CD14-positive monocyte (primary cell): ENCODE data around the gene COLQ. TPM values are rescaled to one million over a fixed set of nuclear protein-coding genes. Genes with fewer than 3 reads are reported as not detected.

ENCODE experiments used
- DNase-seq, 3 donors: peaks; one replicate each; pipeline ENCODE4 v3.0.0-alpha.2; 2011 to 2022
- H2AFZ ChIP-seq: 2 replicates; pipeline ENCODE4 v1.6.0; 2012; ENCODE audit warnings: mild to moderate bottlenecking, low read depth, low read length, inconsistent platforms; ENCODE audit not compliant: insufficient read depth, poor library complexity, severe bottlenecking
- H3K27ac ChIP-seq, 2 donors: 1 replicate in 1 of 2; 2 replicates in 1 of 2; pipeline ENCODE4 v1.5.1; 2012 to 2013; ENCODE audit warnings: low read length in 2 of 2, control low read depth in 1 of 2, inconsistent platforms in 1 of 2, low read depth in 1 of 2, mild to moderate bottlenecking in 1 of 2
- H3K27me3 ChIP-seq, 2 donors: one replicate each; pipeline versions ENCODE4 v1.6.0 to v1.6.1; 2011 to 2013; ENCODE audit warnings: low read length in 2 of 2; ENCODE audit not compliant: control insufficient read depth in 2 of 2, insufficient read depth in 2 of 2
- H3K36me3 ChIP-seq, 2 donors: replicated peaks in 1 of 2; 1 replicate in 1 of 2; 2 replicates in 1 of 2; pipeline versions ENCODE4 v1.5.1 to v1.6.1; 2012 to 2013; ENCODE audit warnings: low read length in 2 of 2, control low read depth in 1 of 2, inconsistent platforms in 1 of 2, mild to moderate bottlenecking in 1 of 2; ENCODE audit not compliant: insufficient read depth in 2 of 2, control insufficient read depth in 1 of 2
- H3K4me1 ChIP-seq, 2 donors: 1 replicate in 1 of 2; 2 replicates in 1 of 2; pipeline versions ENCODE4 v1.5.1 to v1.6.1; 2012 to 2013; ENCODE audit warnings: low read length in 2 of 2, control low read depth in 1 of 2, inconsistent platforms in 1 of 2, mild to moderate bottlenecking in 1 of 2, moderate library complexity in 1 of 2; ENCODE audit not compliant: insufficient read depth in 2 of 2, control insufficient read depth in 1 of 2
- H3K4me2 ChIP-seq: replicated peaks from 2 replicates; pipeline ENCODE3; 2012; ENCODE audit warnings: low read length, moderate library complexity, mild to moderate bottlenecking; ENCODE audit not compliant: poor library complexity, severe bottlenecking; ENCODE audit errors: extremely low read depth
- H3K4me3 ChIP-seq, 3 experiments: fragments of 200-600 bp in 1 of 3; sonication (generic) in 1 of 3; replicated peaks in 1 of 3; 1 replicate in 2 of 3; 2 replicates in 1 of 3; pipeline ENCODE4 v1.5.1; 2011 to 2013; ENCODE audit warnings: low read length in 3 of 3, mild to moderate bottlenecking in 3 of 3, control low read depth in 2 of 3, low read depth in 2 of 3, inconsistent platforms in 1 of 3, moderate library complexity in 1 of 3
- H3K79me2 ChIP-seq: 2 replicates; pipeline ENCODE4 v1.6.0; 2012; ENCODE audit warnings: mild to moderate bottlenecking, control low read depth, inconsistent platforms, low read length, moderate library complexity; ENCODE audit not compliant: insufficient read depth
- H3K9ac ChIP-seq: 2 replicates; pipeline ENCODE4 v1.6.0; 2017; ENCODE audit warnings: low read length, mild to moderate bottlenecking; ENCODE audit not compliant: insufficient read depth, poor library complexity, severe bottlenecking
- H3K9me3 ChIP-seq, 2 donors: replicated peaks in 1 of 2; 1 replicate in 1 of 2; 2 replicates in 1 of 2; pipeline versions ENCODE4 v1.5.1 to v1.6.1; 2012 to 2013; ENCODE audit warnings: low read length in 2 of 2, control low read depth in 1 of 2; ENCODE audit not compliant: control insufficient read depth in 1 of 2, insufficient read depth in 1 of 2
- H4K20me1 ChIP-seq: 2 replicates; pipeline ENCODE4 v1.6.0; 2012; ENCODE audit warnings: mild to moderate bottlenecking, low read length, control low read depth, moderate library complexity; ENCODE audit not compliant: insufficient read depth
- H3K27ac Mint-ChIP-seq, 7 donors: one replicate each; pipeline ENCODE4 v1.8.0; 2020; ENCODE audit warnings: mild to moderate bottlenecking in 7 of 7, mixed read lengths in 7 of 7, moderate library complexity in 6 of 7, inconsistent platforms in 2 of 7
- H3K27me3 Mint-ChIP-seq, 3 donors: one replicate each; pipeline ENCODE4 v1.8.0; 2021 to 2022; ENCODE audit warnings: low read depth in 3 of 3, mild to moderate bottlenecking in 3 of 3, mixed read lengths in 3 of 3, moderate library complexity in 3 of 3, inconsistent platforms in 1 of 3
- H3K36me3 Mint-ChIP-seq, 2 donors: one replicate each; pipeline ENCODE4 v1.8.0; 2020; ENCODE audit warnings: mixed read lengths in 2 of 2, inconsistent platforms in 1 of 2, mild to moderate bottlenecking in 1 of 2
- H3K4me1 Mint-ChIP-seq: one replicate; pipeline ENCODE4 v1.8.0; 2020; ENCODE audit warnings: mild to moderate bottlenecking, mixed read lengths
- H3K4me3 Mint-ChIP-seq, 2 donors: one replicate each; pipeline ENCODE4 v1.8.0; 2020; ENCODE audit warnings: mild to moderate bottlenecking in 2 of 2, mixed read lengths in 2 of 2, moderate library complexity in 1 of 2
- H3K9me3 Mint-ChIP-seq, 7 donors: one replicate each; pipeline ENCODE4 v1.8.0; 2020 to 2022; ENCODE audit warnings: mixed read lengths in 7 of 7, mild to moderate bottlenecking in 6 of 7, moderate library complexity in 6 of 7, inconsistent platforms in 2 of 7
- CTCF ChIP-seq: fragments of 200-600 bp; IDR thresholded peaks from one replicate; pipeline ENCODE4 v1.8.0; 2022; ENCODE audit warnings: antibody characterized with exemption, mild to moderate bottlenecking
- WGBS: methylation state at CpG from one replicate; pipeline ENCODE4 v1.1.5; 2013; ENCODE audit warnings: missing lambda C conversion rate; ENCODE audit not compliant: insufficient coverage; 5-methylcytosine and 5-hydroxymethylcytosine counted together
- intact Hi-C, 2 donors: fragments of 100-400 bp; cut with micrococcal nuclease; formaldehyde crosslinking; loops; one replicate each; pipeline versions ENCODE4 v1.15.0 to v1.15.1; 2023
- polyA plus RNA-seq, 3 donors: library from polyadenylated mRNA; depleted of rRNA in 1 of 3; unstranded in 2 of 3; stranded (reverse) in 1 of 3; fragments of 300-500 nt in 2 of 3; fragments of >200 nt in 1 of 3; fragmentation: Illumina TruSeq in 2 of 3; gene quantifications; 1 replicate in 2 of 3; 2 replicates in 1 of 3; pipeline ENCODE4 v1.2.3, GENCODE V29; 2012 to 2021

COLQ gene
- polyA plus RNA-seq, 3 donors, result 0.23 to 1.9 (median 0.73) TPM

GRCh38 chr3:15453501-15453900 is 68.0 kb downstream of the COLQ start:
- H3K27ac ChIP-seq, result no peak overlapping the region
- TF ChIP-seq CTCF, result no peak
- no peak overlapping the region for H3K4me2 ChIP-seq
- no peaks in the 10 kb centered on the region for H3K36me3 ChIP-seq
- H4K20me1 ChIP-seq, result no peaks in the 10 kb centered on the region
- Mint-ChIP-seq H3K9me3 (peaks cover 0 to 7% (median 3%) of the 10 kb centered on the region in 7 donors), H3K27me3 (peaks cover 0 to 4% (median 2%) of the 10 kb centered on the region in 3 donors), H3K4me3 (no peak overlapping the region), H3K4me1 (peaks cover 8% of the 10 kb centered on the region), H3K27ac (no peak overlapping the region), H3K36me3 (peaks cover 11 to 16% of the 10 kb centered on the region in 2 donors)
- no peaks in the 10 kb centered on the region for H3K27me3 ChIP-seq
- H3K4me1 ChIP-seq, result peaks cover 5 to 8% of the 10 kb centered on the region in 2 donors
- H3K9me3 ChIP-seq, result peaks cover 0 to 2% of the 10 kb centered on the region in 2 donors
- DNase-seq, result no peak
- H3K4me3 ChIP-seq, result no peak overlapping the region
- H3K9ac ChIP-seq, result no peak overlapping the region
- intact Hi-C loops, result no loop called here
- 95% methylated on average over 3 of the region's 8 CpGs for WGBS
- H2AFZ ChIP-seq, result no peak overlapping the region
- no peaks in the 10 kb centered on the region for H3K79me2 ChIP-seq

GRCh38 chr3:15452961-15453360 is 68.5 kb downstream of the COLQ start:
- H3K36me3 Mint-ChIP-seq, result peaks cover 11 to 16% of the 10 kb centered on the region in 2 donors
- H3K27ac Mint-ChIP-seq, result no peak overlapping the region
- Histone ChIP-seq H3K9me3 (no peaks in the 10 kb centered on the region), H3K79me2 (no peaks in the 10 kb centered on the region), H3K4me3 (no peak overlapping the region), H3K27me3 (no peaks in the 10 kb centered on the region), H3K4me2 (no peak overlapping the region), H3K27ac (no peak overlapping the region), H3K36me3 (no peaks in the 10 kb centered on the region), H2AFZ (no peak overlapping the region), H3K4me1 (peaks cover 0 to 5% of the 10 kb centered on the region in 2 donors), H3K9ac (no peak overlapping the region), H4K20me1 (no peaks in the 10 kb centered on the region)
- H3K4me1 Mint-ChIP-seq, result peaks cover 4% of the 10 kb centered on the region
- WGBS, result 100% methylated on average over 3 of the region's 5 CpGs
- DNase-seq, result no peak
- H3K4me3 Mint-ChIP-seq, result no peak overlapping the region
- no peak for TF ChIP-seq CTCF
- intact Hi-C loops, result no loop called here
- H3K9me3 Mint-ChIP-seq, result peaks cover 0 to 3% (median 0%) of the 10 kb centered on the region in 7 donors
- H3K27me3 Mint-ChIP-seq, result peaks cover 0 to 4% (median 3%) of the 10 kb centered on the region in 3 donors
